NCI-H526 (cell line): Measurements from ENCODE around the gene WLS.
A peak's percentile ranks its signal among the peaks of the same experiment; 100 is the strongest.
"Not testable (repeated sequence)": the region's sequence is repeated elsewhere in the genome, so short reads cannot be mapped to it uniquely, and the experiment has no call there.

Experiments used
- DNase-seq, 2 experiments: peaks; one replicate each; lab custom pipeline; 2025; lab: John Stamatoyannopoulos, UW

Gene WLS

DNA sequence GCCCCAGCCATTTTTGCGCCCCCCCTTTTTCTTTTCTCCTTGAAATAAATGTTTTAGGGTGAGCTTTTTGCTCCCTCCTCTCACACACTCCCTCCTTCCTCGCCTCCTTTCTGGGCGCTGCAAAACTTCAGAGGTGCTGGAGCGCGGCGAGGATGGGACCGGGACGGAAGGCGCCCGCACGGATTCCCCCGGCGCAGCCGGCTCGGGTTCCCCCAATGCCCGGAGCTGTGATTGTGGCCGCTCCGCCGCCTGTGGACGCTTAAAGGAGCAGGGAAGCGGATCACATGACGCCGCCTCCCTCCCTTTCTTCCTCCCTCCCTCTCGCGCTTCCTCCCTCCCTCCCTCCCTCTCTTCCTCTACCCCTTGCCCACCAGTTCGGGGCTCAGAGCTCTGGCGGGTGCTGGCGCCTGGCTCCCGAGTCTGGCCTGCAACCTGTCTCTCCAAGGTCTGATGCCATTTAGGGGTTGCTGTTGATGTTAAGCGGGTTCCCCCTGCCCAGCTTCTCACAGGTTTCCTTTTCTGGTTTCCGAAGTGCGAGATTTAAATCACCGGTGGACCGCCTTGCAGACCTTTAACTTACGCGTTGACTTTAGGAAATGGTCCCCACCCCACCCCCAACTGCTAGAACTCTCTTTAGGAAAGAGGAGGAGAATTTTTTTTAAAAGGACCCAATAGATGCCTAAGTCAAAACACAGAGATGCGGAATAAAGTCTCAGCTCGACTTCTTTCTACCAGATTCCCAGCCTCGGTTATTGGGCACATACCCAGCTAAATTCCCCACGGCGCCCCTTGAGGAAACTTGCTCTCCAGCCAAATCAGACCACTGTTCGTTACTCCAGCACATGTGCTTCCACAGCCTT lies at the start of gene WLS:
TSS of gene WLS (minus strand) at position 235 of the 860 bp plus-strand sequence. CDS start at position 11, 224 bp downstream.
- DNase-seq: peak; percentile 17 to 58

DNA sequence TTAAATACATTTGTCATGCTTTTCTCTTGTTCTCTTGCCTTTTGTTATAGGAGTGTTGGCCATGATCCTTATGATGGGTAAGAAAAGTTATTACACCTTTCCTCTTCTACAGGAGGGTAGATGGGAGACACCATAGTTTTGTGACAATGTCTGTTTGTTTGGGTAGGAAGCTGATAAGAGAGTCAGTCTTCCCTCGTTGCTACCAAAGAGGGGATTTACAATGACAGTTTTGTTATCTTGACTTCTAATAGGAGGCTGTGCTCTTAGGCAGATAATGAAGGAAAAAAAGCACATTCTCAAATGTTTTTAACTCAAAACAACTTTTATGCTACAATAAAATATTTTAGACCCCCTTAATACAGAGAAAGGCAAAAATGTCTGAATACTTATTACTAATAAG lies 48.0 kb upstream of the WLS start:
- DNase-seq: no peak

DNA sequence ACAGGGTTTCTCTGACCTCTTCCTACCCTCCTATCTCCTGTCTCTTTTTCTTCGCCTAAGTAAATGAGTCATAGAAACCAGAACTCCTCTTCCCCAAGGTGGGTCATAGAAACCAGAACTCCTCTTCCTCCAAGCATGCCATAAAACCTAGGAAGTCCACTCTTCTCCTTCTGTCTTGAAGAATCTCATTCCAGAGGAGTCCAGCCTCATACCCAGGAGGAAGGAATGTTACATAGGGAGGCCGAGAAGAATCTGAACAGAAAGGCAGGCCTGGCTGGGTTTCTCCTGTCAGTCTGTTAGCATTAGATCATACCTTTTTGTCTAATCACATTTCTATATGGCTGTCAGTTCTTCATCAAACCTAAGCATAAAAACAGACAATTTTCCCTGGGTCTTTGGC lies 47.5 kb upstream of the WLS start:
- no peak for DNase-seq

DNA sequence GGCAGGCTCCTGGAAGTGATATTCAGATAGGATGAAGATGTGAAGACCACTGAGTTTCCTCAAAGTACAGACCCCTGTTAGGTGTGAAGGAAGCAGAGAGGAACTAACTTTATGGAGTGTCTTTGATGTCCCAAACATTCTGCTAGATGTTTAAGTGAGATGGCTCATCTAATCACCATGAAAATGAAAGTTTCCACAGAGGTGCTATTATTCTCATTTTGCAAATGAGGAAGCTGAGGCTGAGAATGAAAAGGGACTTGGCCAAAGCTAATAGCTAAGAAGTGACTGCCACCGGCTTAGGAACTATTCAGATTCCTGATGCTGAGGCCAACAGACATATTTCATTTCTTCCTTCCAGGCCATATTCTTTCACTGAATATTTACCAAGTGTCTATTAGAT lies 45.9 kb upstream of the WLS start:
- DNase-seq: no peak

DNA sequence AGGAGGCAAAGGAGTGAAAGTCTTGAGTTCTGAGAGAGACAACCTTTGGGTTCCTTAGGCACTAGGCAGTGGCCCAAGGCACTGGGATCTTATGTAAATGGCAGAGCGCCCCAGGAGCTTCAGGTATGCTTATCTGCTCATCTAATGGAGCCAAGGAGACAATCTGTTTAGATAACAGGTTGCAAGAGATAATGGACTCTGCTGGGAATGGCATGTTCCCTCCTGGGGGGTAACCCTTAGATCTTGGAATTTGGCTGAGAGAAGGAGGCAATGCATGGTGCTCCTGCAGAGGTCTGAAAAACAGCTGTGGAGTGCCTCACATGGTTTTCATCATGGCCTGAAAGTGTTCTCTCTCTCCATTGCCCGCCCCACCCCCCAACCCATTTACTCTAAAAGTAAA lies 44.1 kb upstream of the WLS start:
- no peak for DNase-seq

DNA sequence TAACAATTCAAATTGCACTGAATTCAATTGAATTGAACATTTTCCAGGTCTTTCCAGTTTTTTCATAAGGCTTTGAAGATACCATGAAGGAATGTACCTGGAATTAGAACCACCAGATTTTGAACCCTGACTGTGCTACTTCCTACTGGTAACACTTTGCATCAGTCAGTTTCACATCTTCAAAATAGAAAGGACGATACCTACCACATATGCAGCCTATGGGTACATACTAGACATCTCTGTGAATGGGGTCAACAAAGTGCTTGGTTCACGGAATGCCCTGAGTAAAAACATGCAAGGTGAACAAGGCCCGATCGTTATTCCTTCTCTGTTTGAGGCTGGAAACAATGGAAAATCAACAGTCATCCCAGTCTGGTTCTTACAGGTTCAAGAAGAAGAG lies 41.2 kb upstream of the WLS start:
- no peak for DNase-seq

DNA sequence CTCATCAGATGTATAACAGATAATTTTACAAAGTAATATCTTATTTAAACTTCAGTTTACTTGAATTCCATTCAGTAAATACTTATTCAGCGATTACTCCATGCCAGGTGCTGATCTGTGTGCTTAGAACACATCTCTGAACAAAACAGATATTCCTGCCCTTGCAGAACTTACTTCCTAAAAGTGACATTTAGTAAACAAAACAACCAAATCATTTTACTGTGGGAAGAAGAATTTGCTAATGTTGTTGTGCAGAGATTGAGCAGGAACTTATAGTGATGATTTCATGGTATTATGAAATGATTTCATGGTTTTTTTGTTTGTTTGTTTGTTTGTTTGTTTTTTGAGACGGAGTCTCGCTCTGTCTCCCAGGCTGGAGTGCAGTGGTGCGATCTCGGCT lies 39.3 kb upstream of the WLS start:
- no peak for DNase-seq

DNA sequence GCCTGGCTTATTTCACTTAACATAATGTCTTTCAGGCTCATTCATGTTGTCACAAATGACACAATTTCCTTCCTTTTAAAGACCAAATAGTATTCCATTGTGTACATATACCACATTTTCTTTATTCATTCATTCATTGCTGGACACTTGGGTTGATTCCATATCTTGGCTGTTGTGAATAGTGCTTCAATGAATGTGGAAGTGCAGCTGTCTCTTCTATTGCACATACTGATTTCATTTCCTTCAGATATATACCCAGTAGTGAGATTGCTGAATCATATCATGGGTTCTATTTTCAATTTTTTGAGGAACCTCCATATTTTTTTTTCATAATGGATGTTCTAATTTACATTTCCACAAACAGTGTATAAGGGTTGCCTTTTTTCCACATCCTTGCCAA lies 38.6 kb upstream of the WLS start:
- DNase-seq: no peak

DNA sequence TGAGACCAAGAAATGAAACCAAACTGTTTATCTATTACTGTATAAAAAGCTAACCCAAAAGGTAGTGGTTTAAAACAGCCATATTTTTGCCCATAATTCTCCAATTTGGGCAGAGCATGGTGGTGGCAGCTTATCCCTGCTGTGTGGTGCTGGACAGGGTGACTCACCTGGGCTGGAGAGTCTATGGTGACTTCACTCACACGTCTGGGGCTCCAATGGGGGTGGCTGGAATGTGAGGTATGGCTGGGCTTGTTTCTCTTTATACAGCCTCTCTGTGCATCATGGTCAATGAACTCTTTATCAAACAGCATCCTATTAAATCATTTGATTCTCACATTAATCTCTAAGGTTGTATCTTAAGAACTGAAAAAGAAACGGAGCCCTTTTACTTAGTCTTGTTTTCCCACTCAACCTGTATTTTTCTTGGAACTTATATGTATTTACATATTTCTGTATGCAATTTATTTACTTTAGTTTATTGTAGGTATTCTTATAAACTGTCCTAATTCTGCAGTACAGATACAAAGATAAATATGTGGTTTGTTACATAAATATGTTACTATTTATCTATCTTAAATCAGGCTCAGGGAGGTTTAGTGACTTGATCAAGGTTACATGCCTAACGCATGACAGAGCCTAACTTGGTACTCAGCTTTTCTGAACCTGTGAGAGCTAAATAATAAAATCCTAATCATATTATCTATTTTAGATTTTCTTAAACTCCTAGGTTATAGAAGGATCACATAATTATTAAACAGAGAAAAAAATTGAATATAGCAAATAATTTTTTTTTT lies 37.5 kb upstream of the WLS start:
- no peak for DNase-seq

DNA sequence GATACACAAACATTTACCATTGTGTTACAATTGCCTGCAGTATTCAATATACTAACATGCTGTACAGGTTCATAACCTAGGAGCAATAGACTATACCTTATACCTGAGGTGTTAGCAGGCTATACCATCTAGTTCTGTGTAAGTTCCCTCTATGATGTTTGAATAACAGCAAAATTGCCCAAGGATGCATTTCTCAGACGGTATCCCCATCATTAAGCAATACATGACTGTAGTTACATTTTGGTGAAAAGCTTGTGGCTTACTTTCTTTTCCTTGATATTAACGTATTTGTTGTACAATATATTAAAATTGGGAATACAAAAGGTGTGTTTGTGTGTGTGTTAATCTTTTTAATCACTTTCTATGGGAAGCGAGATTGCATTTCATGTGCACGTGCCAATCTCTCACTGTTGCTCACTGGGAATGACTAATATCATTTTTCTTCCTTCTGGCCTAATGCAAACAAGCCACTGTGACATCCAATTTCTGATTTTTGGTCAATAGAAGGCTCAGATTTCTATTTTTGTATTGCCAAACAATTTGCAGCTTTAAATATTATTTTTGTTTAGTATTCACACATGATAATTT lies 36.7 kb upstream of the WLS start:
- DNase-seq: no peak

DNA sequence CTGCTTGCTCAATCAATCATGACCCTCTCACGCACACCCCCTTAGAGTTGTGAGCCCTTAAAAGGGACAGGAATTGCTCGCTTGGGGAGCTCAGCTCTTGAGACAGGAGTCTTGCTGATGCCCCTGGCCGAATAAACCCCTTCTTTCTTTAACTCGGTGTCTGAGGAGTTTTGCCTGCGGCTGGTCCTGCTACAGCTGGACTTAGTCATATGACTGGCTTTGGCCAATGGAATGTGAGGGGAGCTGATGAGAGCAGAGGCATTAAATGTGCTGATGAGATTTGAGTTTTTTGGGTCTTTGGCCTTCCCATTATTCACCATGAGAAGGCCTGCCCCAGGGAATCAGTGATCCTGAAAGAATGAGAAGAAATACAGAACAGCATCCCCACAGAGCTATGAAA lies 24.5 kb upstream of the WLS start:
- DNase-seq: not testable (repeated sequence)

DNA sequence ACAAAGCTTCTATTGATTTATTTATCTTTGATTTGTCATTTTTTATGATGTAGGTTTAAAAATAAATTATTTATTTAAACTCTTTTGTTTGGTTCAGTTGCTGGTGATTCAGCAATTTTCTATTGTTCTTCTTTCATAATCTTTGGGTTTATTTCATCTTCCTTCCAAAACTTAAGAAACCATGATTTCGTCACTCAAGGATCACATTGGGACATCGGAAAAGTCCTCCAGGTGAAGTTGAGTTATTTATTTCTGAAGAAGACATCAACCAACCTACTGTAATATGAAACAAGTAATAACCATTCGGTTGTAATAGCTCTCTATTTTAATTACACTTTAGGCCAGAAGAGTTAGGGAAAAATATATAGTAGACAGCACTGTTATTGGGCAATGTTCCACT lies 23.0 kb upstream of the WLS start:
- no peak for DNase-seq

DNA sequence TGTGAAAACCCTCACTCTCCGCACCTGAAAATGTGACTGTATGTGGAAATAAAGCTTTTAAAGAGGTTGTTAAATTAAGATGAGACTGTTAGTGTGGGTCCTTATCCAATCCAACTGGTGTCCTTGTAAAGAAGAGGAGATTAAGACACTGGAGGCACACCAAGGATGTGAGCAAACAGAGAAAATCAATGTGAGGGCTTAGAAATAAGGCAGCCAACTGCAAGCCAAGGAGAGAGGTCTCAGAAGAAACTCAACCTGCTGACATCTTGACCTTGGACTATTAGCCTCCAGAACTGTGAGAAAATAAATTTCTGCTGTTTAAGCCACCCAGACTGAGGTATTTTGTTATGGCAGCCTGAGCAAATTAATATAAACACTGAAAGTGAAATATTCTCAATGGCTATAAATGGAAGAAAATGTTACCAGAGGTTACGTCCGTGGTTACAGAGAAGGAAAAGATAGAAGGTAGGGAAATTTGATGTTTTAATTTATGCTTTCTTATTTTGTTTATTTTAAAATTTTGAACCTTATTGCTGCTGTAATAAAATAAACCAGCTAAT lies 22.4 kb upstream of the WLS start:
- no peak for DNase-seq

DNA sequence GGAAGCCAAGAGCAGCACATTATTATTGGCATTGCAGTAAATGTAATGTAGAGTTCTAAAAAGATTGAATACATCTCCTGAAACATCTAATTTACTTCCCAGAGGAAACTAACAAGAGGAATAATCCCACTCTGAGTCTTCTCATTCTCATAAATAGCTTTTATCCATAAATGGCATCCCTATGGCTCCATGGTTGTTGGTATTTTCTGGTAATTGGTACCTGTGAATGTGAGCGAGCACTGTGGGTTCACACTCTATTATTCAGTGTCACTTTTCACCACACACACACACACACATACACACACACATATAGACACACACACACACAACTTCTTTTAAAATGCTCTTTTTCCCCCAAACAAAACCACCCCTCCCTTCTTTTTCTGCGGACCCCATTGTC lies 4.7 kb upstream of the WLS start:
- DNase-seq: no peak

DNA sequence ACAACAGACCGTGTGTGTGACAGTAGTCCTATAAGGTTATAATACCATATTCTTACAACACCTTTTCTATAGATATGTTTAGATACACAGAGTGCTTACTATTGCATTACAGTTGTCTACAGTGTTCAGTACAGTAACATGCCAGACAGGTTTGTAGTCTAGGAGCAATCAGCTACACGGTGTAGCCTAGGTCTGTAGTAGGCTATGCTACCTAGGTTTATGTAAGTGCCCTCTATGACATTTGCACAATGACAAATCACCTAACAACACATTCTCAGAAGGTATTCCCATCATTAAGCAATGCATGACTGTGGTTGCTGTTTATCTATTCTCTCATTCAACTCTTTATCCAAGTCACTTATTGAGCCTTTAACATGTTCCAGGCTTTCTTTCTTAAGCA lies 1.8 kb upstream of the WLS start:
- DNase-seq: no peak

DNA sequence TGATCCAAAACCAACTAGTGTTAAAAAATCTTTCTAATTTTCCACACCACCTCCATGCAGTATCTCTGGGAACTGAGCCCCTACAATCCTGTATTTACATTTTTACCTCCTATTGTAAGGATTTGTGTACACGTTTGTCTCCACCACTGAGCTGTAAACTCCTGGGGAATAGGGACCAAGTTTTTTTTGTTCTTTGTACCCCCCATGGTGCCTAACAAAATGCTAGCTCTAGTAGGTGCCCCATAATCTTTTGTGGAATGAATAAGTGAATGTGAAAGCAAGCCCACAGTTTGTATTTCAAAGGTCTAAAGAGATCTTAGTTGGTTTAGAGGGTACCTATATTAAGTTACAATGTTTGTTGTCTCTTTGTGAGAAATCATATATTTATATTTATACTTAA lies 879 bp upstream of the WLS start:
- DNase-seq: no peak

DNA sequence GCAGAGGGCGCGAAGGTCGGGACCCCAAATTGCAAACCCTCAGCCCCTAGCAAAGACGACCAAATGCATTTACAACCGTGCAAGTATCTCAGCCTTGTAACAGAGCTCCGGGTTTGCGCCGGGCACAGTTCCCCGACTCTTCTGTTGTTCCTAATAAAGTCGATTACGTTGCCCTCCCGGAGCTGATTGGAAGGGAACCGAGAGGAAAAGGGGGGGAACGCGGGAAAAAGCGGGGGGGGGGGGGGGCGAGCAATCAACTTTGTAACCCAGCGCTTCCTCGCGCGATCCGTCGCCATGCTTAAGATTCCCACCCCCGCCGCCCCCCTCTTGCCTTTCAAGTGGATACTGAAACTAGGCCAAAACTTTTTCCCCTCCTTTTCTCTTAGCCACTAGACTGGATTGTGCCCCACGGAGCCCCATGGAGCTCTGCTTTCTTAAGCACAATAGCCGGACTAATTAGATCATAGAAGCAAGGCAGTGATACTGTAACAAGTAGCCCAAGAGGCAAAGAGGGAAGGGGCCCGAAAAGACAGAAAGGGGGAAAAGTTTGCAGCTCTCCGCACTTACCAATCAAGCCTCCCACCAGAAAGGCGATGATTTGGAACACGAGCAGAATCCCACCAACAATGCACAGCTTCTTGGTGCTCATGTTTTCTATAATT lies 565 bp downstream of the WLS start:
- DNase-seq: peak; percentile 8 to 32

DNA sequence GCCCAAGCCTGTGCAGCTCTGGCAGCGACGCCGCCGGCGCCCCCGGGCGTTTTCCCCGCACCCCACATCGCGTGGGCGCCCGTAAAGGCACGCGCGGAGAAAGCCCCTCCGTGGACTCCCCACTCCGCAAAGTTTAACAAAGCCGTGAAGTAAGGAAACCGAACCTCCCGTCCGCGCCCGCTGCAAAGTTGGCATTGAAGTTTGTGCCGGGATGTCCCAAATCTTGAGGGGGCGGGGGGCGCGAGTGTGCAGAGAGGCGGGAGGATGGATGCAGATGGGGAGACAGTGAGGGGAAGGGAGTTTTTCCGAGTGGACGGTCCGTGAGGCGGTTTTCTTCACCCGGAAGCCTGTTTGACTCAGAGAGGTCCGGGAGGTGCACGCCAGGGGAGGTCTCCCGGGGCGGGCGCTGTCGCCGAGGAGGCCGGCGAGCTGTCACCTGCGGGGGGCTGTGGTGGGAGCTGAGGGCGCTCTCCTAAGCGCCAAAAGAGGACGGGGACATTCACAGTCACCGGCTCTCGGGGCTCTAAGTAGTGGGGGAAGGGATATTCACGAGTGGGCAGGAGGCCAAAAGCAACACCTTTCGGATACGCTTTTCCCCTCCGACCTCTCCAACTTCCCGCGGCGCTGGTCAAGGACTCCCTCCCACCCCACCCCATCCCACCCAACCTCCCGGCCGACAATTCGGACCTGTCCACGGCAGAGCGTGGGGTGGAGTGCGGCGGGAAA lies 1.3 kb downstream of the WLS start:
- DNase-seq: peak in 1 of 2 experiments; percentile 30

DNA sequence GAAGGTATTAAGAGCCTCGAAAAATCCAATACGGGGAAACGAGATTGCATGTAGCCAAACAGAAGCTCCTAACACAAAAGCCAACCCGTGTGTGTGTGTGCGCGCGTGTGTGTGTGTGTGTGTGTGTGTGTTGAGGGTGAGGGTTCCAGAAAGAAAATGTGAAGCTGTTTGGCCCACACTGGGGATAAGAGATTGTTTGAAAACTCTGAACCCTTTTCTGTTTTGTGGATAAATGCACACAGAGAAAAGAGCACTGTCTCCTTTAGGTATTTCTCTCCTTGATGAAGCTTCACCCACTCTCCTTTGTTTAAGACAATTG lies 1.9 kb downstream of the WLS start:
- peak in 1 of 2 experiments; percentile 24 for DNase-seq

DNA sequence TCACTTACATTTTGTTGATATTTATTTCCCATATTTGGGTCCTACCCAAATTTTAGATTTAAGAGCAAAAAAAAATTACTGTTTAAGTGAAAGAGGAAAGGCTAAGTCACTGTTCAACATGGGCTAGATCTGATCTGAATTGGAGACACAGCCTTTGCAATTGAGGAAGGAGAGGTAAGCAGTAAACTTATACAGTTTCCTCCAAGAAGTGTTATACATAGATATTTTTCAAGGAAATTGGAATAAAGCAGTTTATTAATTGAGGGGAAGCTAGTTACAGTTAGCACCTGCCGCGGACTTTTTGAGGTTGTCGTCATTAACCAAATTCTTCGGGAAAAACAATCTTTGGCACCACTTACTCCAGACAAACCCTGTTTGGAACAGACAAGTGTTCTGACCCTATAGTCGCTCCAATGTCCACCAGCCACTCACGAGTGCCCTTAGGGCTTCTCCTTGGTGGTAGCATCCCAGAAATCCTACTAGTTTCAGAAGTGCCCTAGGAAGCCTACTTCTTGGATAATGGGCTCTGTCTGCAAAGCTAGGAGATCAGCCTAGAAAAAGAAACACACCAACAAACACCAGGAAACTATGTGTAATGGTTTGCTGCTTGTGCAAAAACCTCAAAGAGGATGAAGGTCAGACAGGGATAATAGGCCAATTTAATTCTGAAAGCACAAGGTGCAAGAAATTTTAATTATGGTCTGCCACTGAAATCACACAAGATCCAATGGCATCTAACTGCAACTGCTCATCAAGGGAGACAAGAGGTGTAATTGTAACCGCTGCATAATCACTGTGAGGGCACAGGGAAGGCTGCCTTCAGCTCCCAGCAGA lies 2.5 kb downstream of the WLS start:
- DNase-seq: no peak

DNA sequence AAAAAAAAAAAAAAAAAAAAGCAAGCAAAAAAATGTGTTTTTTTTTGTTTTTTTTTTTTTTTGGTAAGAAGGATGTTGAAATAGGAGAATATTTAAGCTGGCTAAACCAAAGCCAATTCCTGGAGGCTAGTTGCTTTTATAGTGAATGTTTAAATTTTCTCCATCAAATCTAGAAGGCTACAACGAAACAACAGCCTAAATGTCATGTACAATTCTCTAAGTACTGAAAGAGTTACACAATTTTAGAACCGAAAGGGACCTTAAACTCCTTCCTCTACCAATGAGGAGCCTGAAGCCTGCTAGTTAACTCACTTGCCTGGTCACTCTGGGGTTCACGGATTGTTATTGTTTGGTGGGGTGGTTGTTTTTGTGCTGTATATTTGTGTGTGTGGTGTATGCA lies 3.5 kb downstream of the WLS start:
- no peak for DNase-seq
